T-helper 9 cell (primary cell): ENCODE data around the gene OSBPL3.

Experiments used
- DNase-seq: peaks from one replicate; pipeline ENCODE4 v3.0.0-alpha.2; 2020

The OSBPL3 gene

DNA sequence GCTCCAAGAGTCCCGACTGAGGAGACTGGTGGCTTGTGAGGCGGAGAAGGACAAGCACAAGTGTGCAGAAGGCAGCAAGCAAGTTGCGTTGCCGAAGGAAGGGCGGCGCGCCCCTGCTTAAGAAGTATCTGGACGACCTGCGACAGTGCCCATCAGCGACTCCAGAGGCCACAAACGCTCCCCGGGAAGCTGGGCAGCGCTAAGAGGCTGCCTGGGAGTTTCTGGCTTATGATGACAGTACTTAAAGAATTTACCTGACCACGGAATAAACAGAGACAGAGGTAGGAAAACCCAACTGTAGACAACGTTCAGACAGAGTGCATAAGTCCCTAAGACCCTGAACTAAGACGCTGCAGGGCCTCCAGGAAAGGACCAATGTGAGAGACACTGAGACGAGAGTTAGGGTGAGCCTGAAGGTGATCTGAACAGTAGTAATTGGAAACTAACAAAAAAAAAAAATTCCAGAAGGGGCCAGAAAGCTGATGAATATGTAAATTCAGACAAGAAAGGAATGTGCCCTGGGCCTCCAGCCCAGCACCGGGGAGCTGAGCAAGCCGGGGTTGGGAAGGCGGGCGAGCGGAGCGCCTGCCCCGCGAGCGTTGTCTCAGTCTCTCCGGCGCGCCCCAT lies 1.0 kb downstream of the OSBPL3 start:
- no peak for DNase-seq

DNA sequence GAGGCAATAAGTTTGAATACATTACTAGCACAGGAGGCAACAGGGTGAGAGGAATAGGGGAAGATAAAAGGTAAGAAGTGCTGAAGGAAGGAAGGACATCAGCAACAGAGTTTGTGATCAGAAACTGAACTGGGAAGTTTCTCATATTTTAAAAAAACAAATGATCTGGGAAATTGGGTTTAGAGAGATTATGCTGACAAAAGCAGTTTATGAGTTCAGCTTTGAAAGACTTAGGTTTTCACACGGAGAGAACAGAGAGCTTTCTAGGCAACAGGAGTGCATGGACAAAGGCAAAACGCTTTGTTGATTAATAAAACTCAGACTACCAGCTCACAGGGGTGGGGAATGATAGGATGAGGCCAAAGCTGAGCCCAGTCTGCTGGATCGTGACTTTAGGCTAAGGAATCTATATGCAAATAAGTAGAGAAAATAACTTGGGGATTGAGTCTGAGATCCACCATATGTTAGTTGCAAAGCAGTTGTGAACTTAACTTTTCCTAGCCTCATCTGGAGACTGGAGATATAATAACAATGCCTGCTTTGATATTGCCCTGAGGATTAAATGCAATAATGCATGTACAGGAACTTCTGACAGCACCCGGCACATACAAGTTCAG lies 4.2 kb downstream of the OSBPL3 start:
- DNase-seq: no peak

DNA sequence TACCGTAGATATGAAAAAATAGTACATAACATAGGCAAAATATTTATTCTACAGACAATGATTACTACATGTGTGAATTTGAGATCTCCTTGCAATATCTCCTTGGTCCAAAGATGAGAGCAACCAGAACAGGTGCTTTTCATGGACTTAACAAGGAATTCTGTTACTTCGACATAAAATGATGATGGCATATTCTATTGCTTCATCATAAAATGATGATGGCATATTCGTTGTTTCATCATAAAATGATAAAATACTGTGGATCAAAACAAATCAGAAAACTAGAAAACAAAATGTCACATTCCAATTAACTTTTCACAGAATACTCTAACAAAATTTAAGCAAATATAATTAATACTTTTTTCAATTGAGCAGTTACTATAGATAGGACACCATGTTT lies 4.8 kb downstream of the OSBPL3 start:
- no peak for DNase-seq

DNA sequence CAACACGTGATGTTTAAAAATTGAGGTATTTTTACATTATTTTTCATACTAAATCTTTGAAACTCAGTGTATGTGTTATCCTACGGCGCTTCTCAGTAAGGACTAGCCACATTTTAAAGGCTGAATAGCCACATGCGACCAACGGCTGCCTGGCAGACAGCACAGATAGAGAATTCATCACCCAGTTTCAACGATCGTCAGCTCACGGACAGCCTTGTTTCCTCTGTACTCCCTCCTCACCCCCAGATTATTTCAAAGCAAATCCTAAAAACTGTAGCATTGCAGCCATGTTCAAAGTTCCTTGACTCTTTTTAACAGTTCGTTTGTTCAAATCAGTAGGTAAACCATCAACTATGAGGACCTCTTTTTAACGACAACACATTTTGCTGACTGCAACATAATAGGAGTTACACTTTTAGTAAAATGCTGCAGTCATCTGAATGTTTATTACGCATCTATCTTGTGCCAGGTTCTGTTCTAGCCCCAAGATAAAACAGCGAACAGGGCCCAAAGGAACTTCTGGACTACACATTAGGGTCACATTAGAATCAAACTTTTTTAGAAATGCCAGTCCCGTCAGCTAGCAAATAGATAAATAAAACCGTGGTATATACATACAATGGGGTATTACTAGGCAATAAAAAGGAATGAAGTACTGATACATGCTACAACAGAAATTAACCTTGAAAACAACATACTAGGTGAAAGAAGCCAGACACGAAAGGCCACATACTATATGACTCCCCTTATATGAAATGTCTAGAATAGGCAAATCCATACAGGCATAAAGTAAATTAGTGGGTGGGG lies 5.7 kb downstream of the OSBPL3 start:
- no peak for DNase-seq

DNA sequence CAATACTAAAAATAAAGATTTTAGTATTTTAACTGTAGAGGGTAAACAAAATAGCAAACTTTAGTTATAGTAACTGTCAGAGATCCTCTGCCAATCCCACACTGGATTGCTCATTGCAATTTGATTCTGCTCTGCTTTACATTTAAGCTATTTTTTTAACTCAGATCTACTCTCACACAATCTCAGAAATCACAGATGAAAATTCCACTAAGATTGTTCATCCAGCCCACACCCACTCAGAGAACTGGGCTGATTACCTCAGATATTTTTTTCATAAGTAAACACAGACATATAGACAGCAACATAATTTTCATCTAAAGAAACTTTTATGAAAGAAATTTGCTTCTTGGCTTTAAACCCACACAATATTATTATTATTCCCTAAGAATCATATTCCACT lies 7.0 kb downstream of the OSBPL3 start:
- no peak for DNase-seq

DNA sequence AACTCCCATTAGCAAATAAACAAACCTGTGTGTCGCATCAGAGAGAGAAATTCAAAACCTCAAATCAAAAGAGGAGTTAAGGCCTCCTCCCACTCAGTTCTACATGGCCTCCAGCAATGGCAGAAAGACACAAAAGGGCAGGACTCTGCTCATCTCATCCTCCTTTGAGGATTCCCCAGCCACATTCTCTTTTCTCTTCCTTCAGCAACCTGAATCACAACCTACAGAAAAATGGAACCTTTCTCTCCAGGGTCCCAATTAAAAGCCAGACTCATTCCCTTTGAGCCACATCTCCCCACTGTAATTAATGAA lies 7.9 kb downstream of the OSBPL3 start:
- no peak for DNase-seq

DNA sequence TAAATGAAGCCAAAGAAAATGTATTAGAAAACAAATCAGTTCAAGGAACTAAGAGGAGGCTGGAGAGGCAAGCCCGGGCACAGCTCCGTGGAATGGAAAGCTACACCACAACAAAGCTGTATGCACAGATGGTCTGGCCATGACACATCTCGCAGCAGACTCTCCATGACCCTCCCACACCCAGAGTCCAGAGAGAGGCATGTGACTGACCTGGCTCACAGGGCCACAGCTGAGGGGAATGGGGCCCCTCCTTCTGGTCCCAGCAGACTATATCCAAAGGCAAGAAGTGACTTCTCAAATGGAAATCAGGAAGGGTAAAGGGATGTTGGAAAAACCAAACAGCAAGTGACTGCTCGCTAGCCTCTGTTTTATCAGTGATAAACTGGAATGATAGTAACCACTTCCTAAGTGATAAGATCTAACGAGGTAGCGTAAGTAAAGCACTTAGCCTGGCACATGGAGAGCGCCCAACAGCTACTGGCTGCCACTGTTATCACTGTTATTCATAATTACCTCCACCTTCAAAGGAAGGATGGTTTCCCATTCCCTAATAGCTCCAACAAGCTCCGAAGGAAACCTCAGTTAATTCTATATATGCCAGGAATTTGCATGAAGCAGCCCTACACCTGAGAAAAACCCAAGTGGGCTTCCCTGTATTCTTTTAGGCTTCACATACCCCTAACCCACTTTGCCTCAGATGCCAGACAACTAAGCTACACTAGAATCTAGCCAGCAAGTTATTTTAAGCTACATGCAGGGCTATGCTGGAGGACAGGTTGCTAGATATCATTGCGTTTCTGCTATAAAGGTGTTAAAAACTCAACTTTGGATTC lies 8.4 kb downstream of the OSBPL3 start:
- no peak for DNase-seq

DNA sequence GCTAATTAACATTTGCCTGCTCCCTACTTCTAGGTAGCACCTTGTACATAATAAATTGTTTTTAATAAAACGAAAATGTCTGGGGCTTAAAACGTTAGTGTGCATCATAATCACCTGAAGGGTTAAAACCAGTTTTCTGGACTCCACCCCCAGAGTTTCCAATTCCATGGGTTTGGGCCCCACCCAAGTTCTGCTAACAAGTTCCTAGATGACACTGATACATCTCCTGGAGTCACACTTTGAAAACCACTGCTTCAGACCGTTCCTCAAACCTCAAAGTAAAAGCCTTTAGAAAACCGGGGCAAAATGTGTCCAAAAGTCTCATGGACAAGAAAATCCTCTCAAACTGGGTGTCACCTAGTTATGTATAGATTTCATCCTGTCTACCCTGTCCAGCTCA lies 9.3 kb downstream of the OSBPL3 start:
- DNase-seq: no peak

DNA sequence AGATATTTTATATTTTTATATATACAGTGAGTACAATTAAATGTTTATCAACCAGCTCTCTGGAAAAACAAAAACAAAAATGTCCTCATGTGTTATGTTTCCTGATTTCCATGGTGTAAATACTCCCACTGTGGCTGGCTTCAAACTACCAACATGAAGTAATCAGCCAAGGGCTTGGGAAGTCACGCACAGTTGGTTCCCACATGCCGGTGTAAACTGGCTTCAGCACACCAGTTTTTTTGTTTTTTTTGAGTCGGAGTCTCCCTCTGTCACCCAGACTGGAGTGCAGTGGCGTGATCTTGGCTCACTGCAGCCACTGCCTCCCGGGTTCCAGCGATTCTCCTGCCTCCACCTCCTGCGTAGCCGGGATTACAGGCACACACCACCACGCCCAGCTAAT lies 11.8 kb downstream of the OSBPL3 start:
- no peak for DNase-seq

DNA sequence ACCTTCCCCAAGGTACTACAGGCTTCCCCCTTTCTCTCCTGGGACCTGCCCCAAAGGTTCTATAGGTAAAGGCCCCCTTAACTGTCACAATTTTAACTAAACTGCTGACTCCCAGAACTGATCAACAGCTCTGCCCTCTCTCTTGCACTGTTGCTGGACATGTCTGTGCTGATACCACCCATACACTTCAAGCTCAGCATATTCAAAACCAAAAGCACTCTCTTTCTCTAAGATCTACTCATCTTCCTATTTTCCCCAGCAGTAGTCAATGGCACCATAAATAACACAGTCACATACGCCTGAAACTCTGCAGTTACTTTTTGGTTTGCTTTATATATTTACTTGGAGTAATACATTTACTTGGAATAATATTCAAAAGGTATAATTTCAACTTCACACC lies 12.3 kb downstream of the OSBPL3 start:
- DNase-seq: no peak

DNA sequence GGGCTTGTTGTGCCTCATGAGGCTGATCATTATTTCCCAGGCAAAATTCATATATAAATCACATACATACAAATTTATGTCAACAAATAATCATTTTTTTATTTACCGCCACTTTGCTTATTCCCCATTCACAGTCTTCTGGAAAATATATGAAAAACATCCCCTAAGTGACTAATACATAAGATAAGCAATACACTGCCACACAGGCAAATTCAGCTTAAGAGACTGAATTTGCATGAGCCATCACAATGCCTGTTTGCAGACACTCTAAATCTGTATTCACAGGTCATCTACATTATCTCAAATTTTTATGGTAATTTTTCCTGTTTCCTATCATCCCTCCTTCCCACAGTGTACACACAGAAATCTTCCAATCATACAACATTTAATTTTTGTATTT lies 13.2 kb downstream of the OSBPL3 start:
- no peak for DNase-seq

DNA sequence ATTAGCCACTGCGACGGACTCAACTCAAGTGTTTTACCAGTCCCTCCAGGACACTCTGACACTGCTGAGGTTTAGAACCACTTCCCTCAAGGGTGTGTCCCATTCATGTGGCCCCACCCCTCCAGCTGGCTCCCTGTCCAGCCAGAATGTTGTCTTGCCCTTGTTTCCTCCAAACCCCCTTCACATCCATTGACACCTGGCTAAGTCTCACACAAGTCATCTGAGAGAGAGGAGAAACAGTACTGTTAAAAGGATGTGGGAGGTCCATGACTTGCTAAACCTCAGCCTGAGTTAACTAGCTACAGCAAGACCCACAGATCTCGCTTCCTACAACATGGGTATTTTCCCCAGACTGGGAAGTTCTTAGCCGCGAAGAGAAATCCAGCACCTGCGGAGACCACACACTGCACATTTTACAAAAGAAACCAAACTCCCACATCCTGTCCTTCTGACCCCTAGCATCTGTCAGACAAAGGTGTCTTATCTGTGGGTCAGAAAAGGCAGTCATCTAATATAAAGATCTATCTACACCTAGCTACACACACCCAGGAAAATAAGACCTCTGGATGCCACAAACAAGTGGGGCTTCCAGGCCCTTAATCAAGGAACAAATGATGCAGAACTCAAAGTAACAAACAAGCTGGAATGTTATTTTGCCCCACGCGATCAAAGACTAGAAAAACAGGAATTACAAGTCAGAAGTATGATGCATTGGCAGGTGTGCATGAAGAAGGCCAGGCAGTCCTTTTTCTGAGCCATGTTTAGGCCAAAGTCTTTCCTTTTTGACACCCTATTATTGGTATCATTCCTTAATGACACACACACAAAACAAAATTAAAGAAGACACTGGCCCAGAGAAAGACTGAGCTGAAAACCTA lies 13.9 kb downstream of the OSBPL3 start:
- no peak for DNase-seq

DNA sequence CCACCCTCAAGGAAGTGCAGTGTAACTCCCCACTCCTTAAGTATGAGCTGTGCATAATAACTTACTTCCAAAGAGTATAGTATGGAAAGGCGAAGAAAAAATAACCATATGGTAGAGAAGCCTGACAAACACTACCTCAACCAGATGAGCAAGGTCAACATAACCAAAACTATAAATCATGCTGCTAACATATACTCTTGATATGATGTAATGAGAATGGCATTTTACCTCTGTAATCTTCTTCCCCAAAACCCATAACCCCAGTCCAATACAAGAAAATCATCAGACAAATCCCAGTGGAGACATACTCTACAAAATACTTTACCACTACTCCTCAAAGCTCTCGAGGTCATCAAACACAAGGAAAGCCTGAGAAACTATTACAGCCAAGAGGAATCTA lies 15.8 kb downstream of the OSBPL3 start:
- no peak for DNase-seq

DNA sequence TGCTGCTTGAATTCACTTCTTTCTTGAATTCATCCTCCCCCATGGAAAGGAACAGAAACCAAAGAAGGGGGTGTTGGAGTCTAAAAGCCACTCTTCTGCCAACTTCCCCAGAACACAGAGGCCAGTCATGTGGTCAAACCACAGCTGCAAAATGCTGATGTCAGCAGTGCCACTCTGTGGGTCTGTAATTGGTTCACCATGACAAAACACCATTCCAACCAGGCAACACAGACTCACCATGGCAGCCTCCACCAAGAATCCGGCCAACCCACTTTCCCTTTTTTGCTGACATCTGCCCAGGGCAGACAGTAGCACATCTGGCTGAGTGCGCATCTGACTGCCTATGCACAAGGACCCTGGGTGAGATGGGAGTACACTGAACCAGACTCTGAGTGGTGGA lies 16.8 kb downstream of the OSBPL3 start:
- DNase-seq: no peak

DNA sequence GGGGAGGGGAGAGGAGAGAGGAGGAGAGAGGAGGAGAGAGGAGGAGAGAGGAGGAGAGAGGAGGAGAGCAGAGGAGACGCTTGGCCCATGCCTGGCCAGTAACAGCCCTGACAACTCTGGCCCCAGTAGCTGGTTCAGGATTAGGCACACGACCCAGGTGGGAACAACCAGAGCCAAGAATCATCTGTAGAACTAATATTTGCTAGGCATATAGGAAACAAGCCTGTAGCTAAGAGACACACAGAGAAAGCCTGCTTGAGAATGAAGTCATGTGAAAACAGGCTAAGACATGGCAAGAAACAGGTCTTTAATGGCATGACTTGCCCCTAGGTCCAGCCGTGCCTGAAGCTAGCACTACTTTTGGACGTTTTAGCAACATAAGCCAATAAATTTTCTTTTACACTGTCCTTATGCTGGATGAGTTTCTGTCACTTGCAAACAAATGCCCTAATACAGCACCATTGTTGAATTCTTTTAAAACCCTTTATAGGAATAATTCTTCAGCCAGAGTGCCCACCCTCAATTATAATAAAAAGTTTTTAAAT lies 17.5 kb downstream of the OSBPL3 start:
- no peak for DNase-seq

DNA sequence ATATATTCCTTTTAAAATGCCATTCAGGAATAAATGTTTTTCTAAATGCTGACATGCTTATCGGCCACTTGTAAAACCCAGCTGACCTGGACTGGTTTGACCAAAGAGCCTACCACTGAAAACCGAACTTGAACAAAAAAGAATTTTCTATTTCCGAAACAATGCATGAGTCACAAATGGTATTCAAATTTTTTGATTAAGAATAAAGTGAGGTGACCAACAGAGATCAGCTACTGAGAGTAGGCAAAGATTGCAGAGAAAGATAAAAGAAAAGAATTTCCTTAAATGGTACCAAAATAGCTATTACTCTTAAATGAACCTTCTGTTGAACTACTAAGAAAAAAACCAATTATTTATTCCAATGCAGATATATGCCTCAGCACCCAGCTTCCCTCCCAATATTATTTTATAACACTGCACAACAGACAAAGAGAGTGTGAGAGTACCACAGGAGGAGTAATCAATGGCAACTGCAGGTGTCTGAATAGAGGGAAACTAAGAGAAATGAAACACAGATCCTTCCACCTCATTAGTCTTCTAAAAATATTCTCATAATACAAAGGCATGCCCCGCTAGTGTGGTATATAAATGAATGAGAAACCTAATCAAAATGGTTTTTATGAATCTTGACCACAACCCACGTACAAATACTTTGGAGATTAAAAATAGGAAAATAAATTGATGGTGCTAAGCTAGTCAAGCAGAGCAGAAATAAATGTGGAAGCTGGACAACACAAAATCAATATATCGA lies 20.1 kb downstream of the OSBPL3 start:
- DNase-seq: no peak

DNA sequence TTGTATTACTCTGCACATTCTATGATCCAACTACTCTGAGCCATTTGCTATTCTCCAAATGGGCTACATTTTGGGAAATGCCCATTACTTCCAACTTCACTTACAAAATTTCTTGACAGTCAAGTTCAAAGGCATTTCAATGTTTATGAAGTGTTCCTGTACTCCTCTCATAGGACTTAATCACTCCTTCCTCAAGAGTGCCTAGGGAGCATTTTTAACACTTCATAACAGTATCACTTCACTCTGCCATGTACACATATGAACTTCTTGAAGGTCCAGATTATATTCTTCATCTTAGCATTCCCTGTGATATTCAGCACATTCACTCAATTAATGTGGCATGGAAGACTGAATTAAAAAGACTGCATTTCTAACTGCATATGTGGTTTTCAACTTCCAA lies 21.6 kb downstream of the OSBPL3 start:
- no peak for DNase-seq

DNA sequence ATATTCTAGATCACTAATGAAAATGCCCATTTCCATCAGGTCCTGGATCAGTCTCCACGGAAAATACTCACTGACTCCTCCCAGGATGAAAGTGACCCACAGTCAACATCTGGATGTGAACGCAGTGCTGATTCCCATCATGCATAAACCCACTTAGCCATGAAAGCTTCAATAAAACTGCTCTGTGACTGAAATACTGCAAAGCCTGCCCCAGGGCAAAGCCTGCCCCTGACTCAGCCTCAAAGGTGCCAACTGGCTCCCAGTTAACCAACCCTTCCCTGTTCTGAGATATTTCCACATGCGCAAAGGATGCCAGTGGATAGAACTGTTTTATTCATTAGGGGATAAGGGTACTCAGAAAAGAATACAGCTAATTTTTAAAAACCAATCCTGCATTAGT lies 24.0 kb downstream of the OSBPL3 start:
- DNase-seq: no peak

DNA sequence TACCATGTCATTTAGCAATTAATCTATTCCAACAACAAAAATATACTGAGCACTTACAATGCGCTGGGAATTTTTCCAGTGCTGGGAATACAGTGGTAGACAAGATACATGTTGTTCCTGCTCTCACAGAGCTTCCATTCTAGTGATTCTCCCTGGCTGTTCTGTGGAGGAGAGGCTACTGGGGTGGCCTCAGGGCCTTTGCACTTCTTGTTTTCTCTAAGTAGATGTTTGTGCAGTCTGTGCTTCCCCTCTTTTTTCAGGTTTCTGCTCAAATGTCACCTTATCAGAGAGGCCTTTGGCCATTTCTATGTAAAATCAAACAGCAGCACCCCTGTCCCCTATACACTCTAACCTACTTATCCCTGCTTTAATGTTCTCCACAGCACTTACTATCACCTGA lies 24.7 kb downstream of the OSBPL3 start:
- no peak for DNase-seq

DNA sequence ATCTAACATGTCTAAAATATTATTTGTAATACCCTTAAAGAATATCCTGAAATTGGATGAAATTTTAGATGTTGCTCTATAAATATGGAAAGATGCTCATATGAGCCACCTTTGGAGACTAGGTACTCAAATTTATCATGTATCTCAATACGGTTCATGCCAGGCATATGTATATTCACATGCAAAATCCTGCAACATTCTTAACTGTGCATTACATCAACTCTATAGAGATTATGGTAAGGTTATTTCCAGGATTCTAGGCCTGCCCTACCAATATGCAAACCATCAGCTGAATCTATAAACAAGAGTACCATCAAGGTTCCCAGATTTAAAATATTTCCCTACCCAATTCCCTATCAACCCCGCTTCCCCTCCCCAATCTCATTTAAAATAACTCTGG lies 27.5 kb downstream of the OSBPL3 start:
- no peak for DNase-seq

DNA sequence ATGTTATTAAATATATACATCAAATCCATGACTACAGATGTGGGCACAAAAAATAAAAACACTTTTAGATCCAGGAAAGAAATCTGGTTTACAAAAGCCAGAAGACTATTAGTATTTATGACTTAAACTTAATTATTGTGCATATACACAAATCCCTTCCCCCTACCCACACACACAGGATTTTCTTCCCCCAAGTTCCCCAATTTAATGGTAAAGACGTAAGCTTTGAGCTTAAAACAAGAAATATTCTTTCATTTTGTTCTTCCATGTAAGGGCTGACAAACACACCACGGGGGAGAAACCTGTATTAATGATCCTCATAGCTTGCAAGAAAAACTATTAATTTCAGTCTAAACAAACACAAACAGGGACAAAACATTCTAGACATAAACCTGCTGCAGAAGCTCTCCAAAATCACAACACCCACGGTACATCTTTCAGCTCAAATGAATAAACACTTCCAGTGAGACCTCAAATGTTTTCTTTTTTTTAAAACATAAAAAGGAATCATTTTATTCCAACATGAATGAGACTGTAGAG lies 28.5 kb downstream of the OSBPL3 start:
- no peak for DNase-seq
